GM19395 (cell line): ENCODE data around the gene SMPD4.
"Not testable (repeated sequence)": the region's sequence is repeated elsewhere in the genome, so short reads cannot be mapped to it uniquely, and the experiment has no call there.

Experiments
- ATAC-seq: cut with Tn5 transposase; IDR thresholded peaks from one replicate; pipeline ENCODE4 v1.9.1; 2021; ENCODE audit warnings: mild to moderate bottlenecking, moderate library complexity; ENCODE audit not compliant: unreplicated experiment

Gene SMPD4

GRCh38 chr2:130181325-130181879, at the start of gene SMPD4:
Gene SMPD4 (minus strand): TSS chr2:130181602. CDS start chr2:130176592, 5,010 bp downstream.
- ATAC-seq, result peak; percentile 65

- ATAC-seq, result not testable (repeated sequence)
Observed at GRCh38 chr2:130230907-130231306, 49.5 kb upstream of the SMPD4 start.

GRCh38 chr2:130230376-130230775, 49.0 kb upstream of the SMPD4 start:
- ATAC-seq, result not testable (repeated sequence)

- ATAC-seq, result not testable (repeated sequence)
Observed at GRCh38 chr2:130229161-130229510, 47.7 kb upstream of the SMPD4 start.

GRCh38 chr2:130228467-130229160, 47.2 kb upstream of the SMPD4 start:
- not testable (repeated sequence) for ATAC-seq

- not testable (repeated sequence) for ATAC-seq
Observed at GRCh38 chr2:130228005-130228404, 46.6 kb upstream of the SMPD4 start.

GRCh38 chr2:130222523-130222922, 41.1 kb upstream of the SMPD4 start:
- peak; percentile 90 for ATAC-seq

GRCh38 chr2:130220505-130220904, 39.1 kb upstream of the SMPD4 start:
- ATAC-seq, result not testable (repeated sequence)

- ATAC-seq, result not testable (repeated sequence)
Observed at GRCh38 chr2:130219147-130219546, 37.7 kb upstream of the SMPD4 start.

GRCh38 chr2:130207051-130207450, 25.6 kb upstream of the SMPD4 start:
- not testable (repeated sequence) for ATAC-seq

- not testable (repeated sequence) for ATAC-seq
Observed at GRCh38 chr2:130203150-130203549, 21.7 kb upstream of the SMPD4 start.

GRCh38 chr2:130202518-130202917, 21.1 kb upstream of the SMPD4 start:
- not testable (repeated sequence) for ATAC-seq

GRCh38 chr2:130198343-130198742, 16.9 kb upstream of the SMPD4 start, which contains the start of gene TUBA3E:
Gene TUBA3E (minus strand): TSS chr2:130198439. CDS start chr2:130198360, 79 bp downstream.
- no peak for ATAC-seq

GRCh38 chr2:130196052-130196451, 14.7 kb upstream of the SMPD4 start:
- not testable (repeated sequence) for ATAC-seq

- ATAC-seq, result not testable (repeated sequence)
Observed at GRCh38 chr2:130195089-130195635, 13.8 kb upstream of the SMPD4 start.

- ATAC-seq, result not testable (repeated sequence)
Observed at GRCh38 chr2:130193824-130194223, 12.4 kb upstream of the SMPD4 start.

- not testable (repeated sequence) for ATAC-seq
Observed at GRCh38 chr2:130192451-130192850, 11.0 kb upstream of the SMPD4 start.

GRCh38 chr2:130191319-130191718, 9.9 kb upstream of the SMPD4 start:
- ATAC-seq, result not testable (repeated sequence)

- no peak for ATAC-seq
Observed at GRCh38 chr2:130190237-130190636, 8.8 kb upstream of the SMPD4 start.

- not testable (repeated sequence) for ATAC-seq
Observed at GRCh38 chr2:130188958-130189357, 7.6 kb upstream of the SMPD4 start.

- ATAC-seq, result not testable (repeated sequence)
Observed at GRCh38 chr2:130187859-130188792, 6.7 kb upstream of the SMPD4 start.
